NB4 (cell line): ENCODE measurements around the gene RGS9.

Experiments used
- MYC ChIP-seq: IDR thresholded peaks from 2 replicates; pipeline ENCODE4 v1.6.1; 2011; ENCODE audit warnings: low read depth, low read length
- POLR2A ChIP-seq: IDR thresholded peaks from 2 replicates; pipeline ENCODE4 v1.6.1; 2011; ENCODE audit warnings: mild to moderate bottlenecking; ENCODE audit not compliant: insufficient read length; ENCODE audit errors: extremely low read depth
- TF ChIP-seq, protein P1 (sequence below): IDR thresholded peaks from one replicate; pipeline ENCODE4 v1.5.1; 2012; ENCODE audit warnings: low read depth, low read length
- TF ChIP-seq, protein P2 (sequence below): IDR thresholded peaks from 2 replicates; pipeline ENCODE4 v1.6.1; 2011; ENCODE audit warnings: low read depth, low read length

DNA sequence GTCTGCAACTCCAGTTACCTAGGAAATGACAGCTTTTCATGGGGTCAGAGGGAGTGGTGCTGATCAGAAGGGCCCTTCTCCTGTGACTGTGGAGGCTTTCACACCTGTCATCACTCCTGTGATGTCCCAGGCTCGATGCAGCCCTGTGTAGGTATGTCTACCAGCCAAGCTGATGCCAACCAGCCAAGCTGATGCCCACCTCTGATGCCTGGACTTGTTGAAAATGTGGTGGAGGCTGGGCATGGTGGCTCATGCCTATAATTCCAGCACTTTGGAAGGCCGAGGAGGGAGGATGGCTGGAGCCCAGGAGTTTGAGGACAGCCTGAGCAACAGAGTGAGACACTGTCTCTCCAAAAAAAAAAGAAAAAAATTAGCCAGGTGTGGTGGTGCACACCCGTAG is 33.7 kb upstream of the RGS9 start:
- no peak for TF ChIP-seq POLR2A
- TF ChIP-seq, protein P1, sequence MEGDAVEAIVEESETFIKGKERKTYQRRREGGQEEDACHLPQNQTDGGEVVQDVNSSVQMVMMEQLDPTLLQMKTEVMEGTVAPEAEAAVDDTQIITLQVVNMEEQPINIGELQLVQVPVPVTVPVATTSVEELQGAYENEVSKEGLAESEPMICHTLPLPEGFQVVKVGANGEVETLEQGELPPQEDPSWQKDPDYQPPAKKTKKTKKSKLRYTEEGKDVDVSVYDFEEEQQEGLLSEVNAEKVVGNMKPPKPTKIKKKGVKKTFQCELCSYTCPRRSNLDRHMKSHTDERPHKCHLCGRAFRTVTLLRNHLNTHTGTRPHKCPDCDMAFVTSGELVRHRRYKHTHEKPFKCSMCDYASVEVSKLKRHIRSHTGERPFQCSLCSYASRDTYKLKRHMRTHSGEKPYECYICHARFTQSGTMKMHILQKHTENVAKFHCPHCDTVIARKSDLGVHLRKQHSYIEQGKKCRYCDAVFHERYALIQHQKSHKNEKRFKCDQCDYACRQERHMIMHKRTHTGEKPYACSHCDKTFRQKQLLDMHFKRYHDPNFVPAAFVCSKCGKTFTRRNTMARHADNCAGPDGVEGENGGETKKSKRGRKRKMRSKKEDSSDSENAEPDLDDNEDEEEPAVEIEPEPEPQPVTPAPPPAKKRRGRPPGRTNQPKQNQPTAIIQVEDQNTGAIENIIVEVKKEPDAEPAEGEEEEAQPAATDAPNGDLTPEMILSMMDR: no peak
- TF ChIP-seq, protein P2, sequence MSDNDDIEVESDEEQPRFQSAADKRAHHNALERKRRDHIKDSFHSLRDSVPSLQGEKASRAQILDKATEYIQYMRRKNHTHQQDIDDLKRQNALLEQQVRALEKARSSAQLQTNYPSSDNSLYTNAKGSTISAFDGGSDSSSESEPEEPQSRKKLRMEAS: no peak
- no peak for TF ChIP-seq MYC
